ENCODE data around the gene DGKG. TPM values are rescaled to one million over a fixed set of nuclear protein-coding genes. Genes with fewer than 3 reads are reported as not detected.

The DGKG gene
- polyA plus RNA-seq, 1 donor (not counting 4 experiments of a cell fraction or from before 2014, with no cell fraction given): 0.22 TPM

DNA sequence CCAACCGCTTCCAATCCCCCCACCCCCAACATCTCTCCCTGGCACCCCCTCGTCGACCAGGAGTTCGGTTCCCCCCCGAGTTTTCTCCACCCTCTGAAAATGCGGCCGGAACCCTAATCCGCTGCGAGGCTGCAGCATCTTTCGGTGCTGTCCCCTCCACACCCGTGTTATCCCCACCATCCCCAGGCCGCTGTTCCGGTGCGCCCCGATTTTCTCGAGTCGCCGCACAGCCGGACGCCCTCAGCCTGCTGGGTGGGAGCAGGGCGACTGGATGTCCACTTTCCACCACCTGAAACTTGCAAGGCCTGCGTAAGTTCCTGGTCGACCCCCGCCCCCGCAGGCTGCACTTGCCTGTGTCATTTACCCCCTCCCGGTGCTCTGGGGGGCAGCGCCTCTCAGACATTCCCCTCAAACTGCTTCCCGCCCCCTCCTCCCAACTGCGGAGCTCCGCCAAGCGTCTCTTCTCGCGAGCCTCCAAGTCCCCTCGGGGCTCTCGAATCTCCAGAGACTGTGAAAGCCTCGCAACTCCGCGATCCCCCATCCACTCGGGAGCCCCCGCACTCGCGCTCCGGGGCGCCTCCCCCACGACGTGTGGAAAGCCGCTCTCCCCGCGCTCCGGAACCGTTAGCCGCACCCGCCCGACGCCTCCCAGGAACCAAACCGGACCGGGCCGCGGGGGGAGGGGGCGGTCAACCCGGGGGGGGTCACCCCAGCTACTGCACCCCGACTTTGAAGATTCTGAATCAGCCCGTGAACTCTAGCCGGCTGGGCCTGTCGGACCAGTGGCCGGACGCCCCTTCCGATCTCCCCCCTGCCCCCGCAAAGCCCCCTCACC is 253.7 kb downstream of the DGKG start:
- Histone ChIP-seq H3K27ac (ENCODE audit: control insufficient read depth, insufficient read depth, low read length) (peak overlapping the region; percentile 80), H3K4me1 (ENCODE audit: control insufficient read depth, extremely low read depth, insufficient read depth, low read length) (peaks cover 38% of the 10 kb centered on the region), H3K27me3 (ENCODE audit: control insufficient read depth, extremely low read depth, insufficient read depth, low read length) (no peaks in the 10 kb centered on the region), H3K4me3 (ENCODE audit: control insufficient read depth in 2 of 3, extremely low read depth in 1 of 3, insufficient read depth in 2 of 3, low read depth in 1 of 3, low read length in 3 of 3) (peak overlapping the region; percentile 83 to 92 (median 91)), H3K79me2 (ENCODE audit: control insufficient read depth, insufficient read depth, low read length) (peaks cover 28% of the 10 kb centered on the region), H2AFZ (ENCODE audit: control insufficient read depth, low read length) (peak overlapping the region; percentile 63), H4K20me1 (ENCODE audit: control insufficient read depth, extremely low read depth, insufficient read depth, low read length) (no peaks in the 10 kb centered on the region), H3K9me3 (ENCODE audit: control insufficient read depth, low read depth, low read length) (no peaks in the 10 kb centered on the region), H3K9ac (ENCODE audit: control insufficient read depth, extremely low read depth, insufficient read depth, low read length) (peak overlapping the region; percentile 85), H3K9me1 (ENCODE audit: control insufficient read depth, extremely low read depth, insufficient read depth, low read length) (no peaks in the 10 kb centered on the region), H3K4me2 (ENCODE audit: control insufficient read depth, extremely low read depth, insufficient read depth, low read depth, low read length) (peak overlapping the region; percentile 98), H3K36me3 (ENCODE audit: control insufficient read depth in 2 of 2, extremely low read depth in 1 of 2, insufficient read depth in 2 of 2, low read length in 2 of 2) (peaks cover 3 to 5% of the 10 kb centered on the region in 2 experiments)
- TF ChIP-seq, protein P1, sequence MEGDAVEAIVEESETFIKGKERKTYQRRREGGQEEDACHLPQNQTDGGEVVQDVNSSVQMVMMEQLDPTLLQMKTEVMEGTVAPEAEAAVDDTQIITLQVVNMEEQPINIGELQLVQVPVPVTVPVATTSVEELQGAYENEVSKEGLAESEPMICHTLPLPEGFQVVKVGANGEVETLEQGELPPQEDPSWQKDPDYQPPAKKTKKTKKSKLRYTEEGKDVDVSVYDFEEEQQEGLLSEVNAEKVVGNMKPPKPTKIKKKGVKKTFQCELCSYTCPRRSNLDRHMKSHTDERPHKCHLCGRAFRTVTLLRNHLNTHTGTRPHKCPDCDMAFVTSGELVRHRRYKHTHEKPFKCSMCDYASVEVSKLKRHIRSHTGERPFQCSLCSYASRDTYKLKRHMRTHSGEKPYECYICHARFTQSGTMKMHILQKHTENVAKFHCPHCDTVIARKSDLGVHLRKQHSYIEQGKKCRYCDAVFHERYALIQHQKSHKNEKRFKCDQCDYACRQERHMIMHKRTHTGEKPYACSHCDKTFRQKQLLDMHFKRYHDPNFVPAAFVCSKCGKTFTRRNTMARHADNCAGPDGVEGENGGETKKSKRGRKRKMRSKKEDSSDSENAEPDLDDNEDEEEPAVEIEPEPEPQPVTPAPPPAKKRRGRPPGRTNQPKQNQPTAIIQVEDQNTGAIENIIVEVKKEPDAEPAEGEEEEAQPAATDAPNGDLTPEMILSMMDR (optimal IDR thresholded peaks at IDR 0.05 in 1 of 3, IDR thresholded peaks at IDR 0.05 in 1 of 3, conservative IDR thresholded peaks at IDR 0.05 in 1 of 3; ENCODE audit: extremely low read depth in 1 of 3, insufficient read depth in 2 of 3, low read length in 3 of 3): no peak
- TF ChIP-seq EZH2 (IDR thresholded peaks at IDR 0.05; ENCODE audit: low read length): no peak
- DNase-seq (ENCODE audit: low read depth, low spot score): no peak
- FAIRE-seq: no peak
- dilution Hi-C loops (cut with MboI; ENCODE audit: extremely low pct_ligation_motif_present, low sequenced_read_pairs): no loop called here

DNA sequence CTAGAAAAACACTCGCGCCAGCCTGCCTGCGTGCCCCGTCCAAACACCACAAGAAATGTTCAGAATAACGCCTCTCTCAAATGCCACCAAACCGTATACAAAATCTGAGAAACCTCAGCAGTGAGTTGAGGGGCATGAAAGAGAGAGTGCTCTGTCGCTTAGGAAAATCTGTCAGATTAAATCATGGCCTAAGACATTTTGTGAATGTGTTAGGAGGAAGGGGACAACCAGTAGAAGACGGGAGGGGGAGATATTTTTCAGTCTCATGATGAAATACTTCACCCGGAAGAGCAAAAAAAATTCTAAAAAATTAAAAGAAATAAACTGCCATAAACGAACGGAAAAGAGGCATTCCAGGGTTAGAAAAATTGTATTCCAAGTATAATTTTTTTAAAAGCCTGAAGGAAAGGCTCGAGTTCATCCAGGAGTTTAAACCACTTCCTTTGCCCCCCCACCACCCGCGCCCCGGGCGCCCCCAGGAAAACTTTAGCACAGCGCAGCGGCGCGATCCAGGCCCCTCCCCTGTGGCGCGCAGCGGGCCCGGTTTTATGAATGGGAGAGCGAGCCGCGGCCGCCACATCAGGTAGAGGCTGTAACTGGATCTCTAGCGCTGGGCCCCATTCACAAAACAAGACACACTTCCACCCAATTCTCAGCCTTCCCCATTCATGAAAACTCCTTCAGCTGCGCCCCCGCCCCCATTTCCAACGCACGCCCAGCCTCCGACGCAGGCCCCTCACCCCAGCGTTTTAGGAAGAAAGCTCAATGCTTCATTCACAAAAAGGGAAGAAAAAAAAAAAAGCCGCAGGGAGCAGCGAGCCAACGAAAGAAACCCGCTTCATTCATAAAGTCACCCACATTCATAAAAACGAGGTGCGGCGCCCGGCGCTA is 254.6 kb downstream of the DGKG start:
- Histone ChIP-seq H3K4me3 (ENCODE audit: control insufficient read depth in 2 of 3, extremely low read depth in 1 of 3, insufficient read depth in 2 of 3, low read depth in 1 of 3, low read length in 3 of 3) (peak overlapping the region; percentile 83 to 92 (median 91)), H3K36me3 (ENCODE audit: control insufficient read depth in 2 of 2, extremely low read depth in 1 of 2, insufficient read depth in 2 of 2, low read length in 2 of 2) (peaks cover 3 to 11% of the 10 kb centered on the region in 2 experiments), H3K9me3 (ENCODE audit: control insufficient read depth, low read depth, low read length) (no peaks in the 10 kb centered on the region), H3K27ac (ENCODE audit: control insufficient read depth, insufficient read depth, low read length) (peak overlapping the region; percentile 80), H4K20me1 (ENCODE audit: control insufficient read depth, extremely low read depth, insufficient read depth, low read length) (no peaks in the 10 kb centered on the region), H2AFZ (ENCODE audit: control insufficient read depth, low read length) (peak overlapping the region; percentile 63), H3K9me1 (ENCODE audit: control insufficient read depth, extremely low read depth, insufficient read depth, low read length) (no peaks in the 10 kb centered on the region), H3K9ac (ENCODE audit: control insufficient read depth, extremely low read depth, insufficient read depth, low read length) (peak overlapping the region; percentile 85), H3K4me1 (ENCODE audit: control insufficient read depth, extremely low read depth, insufficient read depth, low read length) (peaks cover 39% of the 10 kb centered on the region), H3K79me2 (ENCODE audit: control insufficient read depth, insufficient read depth, low read length) (peaks cover 28% of the 10 kb centered on the region), H3K4me2 (ENCODE audit: control insufficient read depth, extremely low read depth, insufficient read depth, low read depth, low read length) (peak overlapping the region; percentile 98), H3K27me3 (ENCODE audit: control insufficient read depth, extremely low read depth, insufficient read depth, low read length) (no peaks in the 10 kb centered on the region)
- dilution Hi-C loops (cut with MboI; ENCODE audit: extremely low pct_ligation_motif_present, low sequenced_read_pairs): no loop called here
- FAIRE-seq (no peak), DNase-seq (ENCODE audit: low read depth, low spot score) (no peak)
- no peak for TF ChIP-seq EZH2 (IDR thresholded peaks at IDR 0.05; ENCODE audit: low read length)
- TF ChIP-seq, protein P1 (optimal IDR thresholded peaks at IDR 0.05 in 1 of 3, IDR thresholded peaks at IDR 0.05 in 1 of 3, conservative IDR thresholded peaks at IDR 0.05 in 1 of 3; ENCODE audit: extremely low read depth in 1 of 3, insufficient read depth in 2 of 3, low read length in 3 of 3): peak in 1 of 3 experiments; percentile 0

Data from keratinocyte (primary cell).